HEK293 (cell line): ENCODE data around the gene RPL6.
A peak's percentile ranks its signal among the peaks of the same experiment; 100 is the strongest.

Experiments
- ATF2 ChIP-seq: fragments of 450-650 bp; formaldehyde crosslinking; IDR thresholded peaks from 2 replicates; pipeline ENCODE4 v1.5.1; 2016; ENCODE audit warnings: missing biosample characterization, missing genetic modification characterization, low read depth
- GLIS1 ChIP-seq: fragments of 450-650 bp; formaldehyde crosslinking; IDR thresholded peaks from 2 replicates; pipeline ENCODE4 v1.5.1; 2016; ENCODE audit warnings: missing biosample characterization, missing genetic modification characterization
- HIC1 ChIP-seq: fragments of 450-650 bp; formaldehyde crosslinking; IDR thresholded peaks from 2 replicates; pipeline ENCODE4 v1.5.1; 2016; ENCODE audit warnings: missing biosample characterization, missing genetic modification characterization
- INSM2 ChIP-seq: fragments of 450-650 bp; formaldehyde crosslinking; IDR thresholded peaks from 2 replicates; pipeline ENCODE4 v1.5.1; 2016; ENCODE audit warnings: missing biosample characterization, missing genetic modification characterization
- KLF17 ChIP-seq: fragments of 450-650 bp; formaldehyde crosslinking; IDR thresholded peaks from 2 replicates; pipeline ENCODE4 v1.5.1; 2016; ENCODE audit warnings: missing biosample characterization, missing genetic modification characterization
- PATZ1 ChIP-seq: fragments of 450-650 bp; formaldehyde crosslinking; IDR thresholded peaks from 2 replicates; pipeline ENCODE4 v1.5.1; 2016; ENCODE audit warnings: missing biosample characterization, missing genetic modification characterization
- WT1 ChIP-seq: fragments of 450-650 bp; formaldehyde crosslinking; IDR thresholded peaks from 2 replicates; pipeline ENCODE4 v1.5.1; 2016; ENCODE audit warnings: missing biosample characterization, missing genetic modification characterization
- ZFP3 ChIP-seq: fragments of 450-650 bp; formaldehyde crosslinking; IDR thresholded peaks from 2 replicates; pipeline ENCODE4 v1.5.1; 2016; ENCODE audit warnings: low read depth, missing biosample characterization, missing genetic modification characterization
- ZIC2 ChIP-seq: fragments of 450-650 bp; formaldehyde crosslinking; IDR thresholded peaks from 2 replicates; pipeline ENCODE4 v1.5.1; 2016; ENCODE audit warnings: missing biosample characterization, missing genetic modification characterization
- ZNF274 ChIP-seq, 2 experiments: fragments of 200-500 bp in 1 of 2; fragments of 450-650 bp in 1 of 2; sonication (Bioruptor generic) in 1 of 2; formaldehyde crosslinking in 1 of 2; IDR thresholded peaks; 2 replicates each; pipeline versions ENCODE4 v1.5.1 to v1.6.1; 2014 to 2016; ENCODE audit warnings: borderline replicate concordance in 1 of 2, inconsistent platforms in 1 of 2, low read length in 1 of 2, missing biosample characterization in 1 of 2, missing genetic modification characterization in 1 of 2
- ZNF302 ChIP-seq: fragments of 450-650 bp; formaldehyde crosslinking; IDR thresholded peaks from 2 replicates; pipeline ENCODE4 v1.5.1; 2016; ENCODE audit warnings: missing biosample characterization, missing genetic modification characterization, low read depth
- ZNF311 ChIP-seq: fragments of 450-650 bp; formaldehyde crosslinking; IDR thresholded peaks from 2 replicates; pipeline ENCODE4 v1.5.1; 2017; ENCODE audit warnings: missing biosample characterization, missing genetic modification characterization, borderline replicate concordance
- ZNF600 ChIP-seq: fragments of 450-650 bp; formaldehyde crosslinking; IDR thresholded peaks from 2 replicates; pipeline ENCODE4 v1.5.1; 2016; ENCODE audit warnings: missing biosample characterization, missing genetic modification characterization
- ZNF626 ChIP-seq: fragments of 450-650 bp; sonication (Bioruptor Pico); formaldehyde crosslinking; IDR thresholded peaks from 2 replicates; pipeline ENCODE4 v1.5.1; 2018; ENCODE audit warnings: missing biosample characterization, missing genetic modification characterization, inconsistent platforms
- ZNF639 ChIP-seq: fragments of 450-650 bp; formaldehyde crosslinking; IDR thresholded peaks from 2 replicates; pipeline ENCODE4 v1.5.1; 2016; ENCODE audit warnings: missing biosample characterization, missing genetic modification characterization
- ZNF645 ChIP-seq: fragments of 450-650 bp; formaldehyde crosslinking; IDR thresholded peaks from 2 replicates; pipeline ENCODE4; 2016; ENCODE audit warnings: missing biosample characterization, missing genetic modification characterization
- ZNF660 ChIP-seq: fragments of 450-650 bp; IDR thresholded peaks from 2 replicates; pipeline ENCODE4 v1.5.1; 2018; ENCODE audit warnings: missing biosample characterization, mild to moderate bottlenecking, missing genetic modification characterization
- ZNF692 ChIP-seq: fragments of 450-650 bp; formaldehyde crosslinking; IDR thresholded peaks from 2 replicates; pipeline ENCODE4 v1.5.1; 2016; ENCODE audit warnings: missing biosample characterization, missing genetic modification characterization
- ZSCAN30 ChIP-seq: fragments of 450-650 bp; IDR thresholded peaks from 2 replicates; pipeline ENCODE4 v1.5.1; 2018; ENCODE audit warnings: missing biosample characterization, mild to moderate bottlenecking, missing genetic modification characterization, moderate library complexity
- ZSCAN5A ChIP-seq: fragments of 450-650 bp; formaldehyde crosslinking; IDR thresholded peaks from 2 replicates; pipeline ENCODE4 v1.5.1; 2016; ENCODE audit warnings: missing biosample characterization, missing genetic modification characterization

Gene RPL6

GRCh38 chr12:112419297-112420133, 10.1 kb upstream of the RPL6 start (continued):
- TF ChIP-seq ZSCAN30 (peak; percentile 91), ZSCAN5A (no peak), GLIS1 (tag by site-specific recombination) (peak; percentile 56), ZNF639 (tag by site-specific recombination) (peak; percentile 9; the same call in 1 of the 2 replicates), ATF2 (tag by site-specific recombination) (peak; percentile 54; the same call in 1 of the 2 replicates), ZIC2 (peak; percentile 46), ZNF645 (tag by site-specific recombination) (no peak), HIC1 (tag by site-specific recombination) (peak; percentile 86), ZNF692 (tag by site-specific recombination) (peak; percentile 32; the same call in 1 of the 2 replicates), ZNF274 (IDR thresholded peaks at IDR 0.05; ENCODE audit: low read length) (no peak), ZNF274 (tag by site-specific recombination; IDR thresholded peaks at IDR 0.05; ENCODE audit: borderline replicate concordance) (no peak), ZNF302 (tag by site-specific recombination) (no peak), ZNF600 (tag by site-specific recombination) (peak; percentile 29), WT1 (tag by site-specific recombination) (peak; percentile 17; the same call in 1 of the 2 replicates), KLF17 (0 out of 2 replicates have a peak, but pooled peaks have one; percentile 16), INSM2 (peak; percentile 60), ZNF660 (tag by site-specific recombination) (0 out of 2 replicates have a peak, but pooled peaks have one; percentile 31), ZNF626 (tag by site-specific recombination) (no peak), PATZ1 (tag by site-specific recombination) (peak; percentile 57; the same call in 1 of the 2 replicates), ZNF311 (tag by site-specific recombination) (no peak), ZFP3 (no peak)
